ENCODE results near the gene KDR.

Gene KDR

GRCh38 chr4:55122235-55122634, 3.2 kb downstream of the KDR start:
- DNase-seq, result no peak
- Histone ChIP-seq H3K4me3 (ENCODE audit: low read depth, low read length) (no peak overlapping the region), H3K36me3 (replicated peaks) (no peaks in the 10 kb centered on the region), H3K27me3 (replicated peaks) (no peaks in the 10 kb centered on the region), H3K27ac (no peak overlapping the region)
- TF ChIP-seq, protein P1, sequence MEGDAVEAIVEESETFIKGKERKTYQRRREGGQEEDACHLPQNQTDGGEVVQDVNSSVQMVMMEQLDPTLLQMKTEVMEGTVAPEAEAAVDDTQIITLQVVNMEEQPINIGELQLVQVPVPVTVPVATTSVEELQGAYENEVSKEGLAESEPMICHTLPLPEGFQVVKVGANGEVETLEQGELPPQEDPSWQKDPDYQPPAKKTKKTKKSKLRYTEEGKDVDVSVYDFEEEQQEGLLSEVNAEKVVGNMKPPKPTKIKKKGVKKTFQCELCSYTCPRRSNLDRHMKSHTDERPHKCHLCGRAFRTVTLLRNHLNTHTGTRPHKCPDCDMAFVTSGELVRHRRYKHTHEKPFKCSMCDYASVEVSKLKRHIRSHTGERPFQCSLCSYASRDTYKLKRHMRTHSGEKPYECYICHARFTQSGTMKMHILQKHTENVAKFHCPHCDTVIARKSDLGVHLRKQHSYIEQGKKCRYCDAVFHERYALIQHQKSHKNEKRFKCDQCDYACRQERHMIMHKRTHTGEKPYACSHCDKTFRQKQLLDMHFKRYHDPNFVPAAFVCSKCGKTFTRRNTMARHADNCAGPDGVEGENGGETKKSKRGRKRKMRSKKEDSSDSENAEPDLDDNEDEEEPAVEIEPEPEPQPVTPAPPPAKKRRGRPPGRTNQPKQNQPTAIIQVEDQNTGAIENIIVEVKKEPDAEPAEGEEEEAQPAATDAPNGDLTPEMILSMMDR (IDR thresholded peaks at IDR 0.05; ENCODE audit: low read depth, low read length, missing control alignments), result no peak
- in situ Hi-C loops (cut with HindIII; ENCODE audit: low pct_ligation_motif_present, low sequenced_read_pairs), result no loop called here

DNA sequence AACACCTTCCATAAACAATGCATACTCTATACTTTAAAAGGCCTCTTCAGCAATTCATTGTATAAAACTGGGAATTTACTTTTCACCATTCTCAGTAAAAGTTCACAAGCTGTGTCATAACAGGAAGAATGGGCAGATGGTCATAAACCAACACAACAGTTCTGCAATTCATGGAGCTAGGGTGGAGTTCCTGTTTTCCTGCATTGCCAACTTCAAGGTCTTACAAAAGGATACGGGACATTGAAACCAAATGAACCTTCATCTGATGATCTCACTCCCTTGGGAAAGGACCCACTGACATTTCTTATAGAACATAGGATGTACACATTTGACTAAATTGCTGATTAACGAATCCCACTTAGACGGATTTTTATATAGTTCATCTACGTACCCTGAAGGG, 4.1 kb downstream of the KDR start:
- Histone ChIP-seq H3K4me3 (ENCODE audit: low read depth, low read length) (no peak overlapping the region), H3K27me3 (replicated peaks) (no peaks in the 10 kb centered on the region), H3K36me3 (replicated peaks) (no peaks in the 10 kb centered on the region), H3K27ac (no peak overlapping the region)
- TF ChIP-seq, protein P1 (IDR thresholded peaks at IDR 0.05; ENCODE audit: low read depth, low read length, missing control alignments), result no peak
- in situ Hi-C loops (cut with HindIII; ENCODE audit: low pct_ligation_motif_present, low sequenced_read_pairs), result no loop called here
- no peak for DNase-seq

DNA sequence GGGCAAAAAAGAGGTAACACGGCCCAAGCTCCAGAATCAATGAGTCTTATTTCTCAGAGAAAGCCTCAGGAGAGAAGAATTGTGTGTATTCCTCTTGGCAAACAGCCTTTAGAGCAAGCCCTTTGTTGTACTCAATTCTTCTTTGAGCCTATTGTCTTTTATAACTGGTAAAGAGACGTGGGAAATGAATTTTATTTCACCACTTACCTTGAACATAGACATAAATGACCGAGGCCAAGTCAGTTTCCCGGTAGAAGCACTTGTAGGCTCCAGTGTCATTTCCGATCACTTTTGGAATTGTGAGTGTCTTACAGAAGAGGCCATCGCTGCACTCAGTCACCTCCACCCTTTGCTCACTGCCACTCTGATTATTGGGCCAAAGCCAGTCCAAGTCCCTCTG, 7.0 kb downstream of the KDR start:
- Histone ChIP-seq H3K36me3 (replicated peaks) (no peaks in the 10 kb centered on the region), H3K27ac (no peak overlapping the region), H3K4me3 (ENCODE audit: low read depth, low read length) (no peak overlapping the region), H3K27me3 (replicated peaks) (no peaks in the 10 kb centered on the region)
- in situ Hi-C loops (cut with HindIII; ENCODE audit: low pct_ligation_motif_present, low sequenced_read_pairs), result no loop called here
- TF ChIP-seq, protein P1 (IDR thresholded peaks at IDR 0.05; ENCODE audit: low read depth, low read length, missing control alignments), result no peak
- DNase-seq, result no peak

DNA sequence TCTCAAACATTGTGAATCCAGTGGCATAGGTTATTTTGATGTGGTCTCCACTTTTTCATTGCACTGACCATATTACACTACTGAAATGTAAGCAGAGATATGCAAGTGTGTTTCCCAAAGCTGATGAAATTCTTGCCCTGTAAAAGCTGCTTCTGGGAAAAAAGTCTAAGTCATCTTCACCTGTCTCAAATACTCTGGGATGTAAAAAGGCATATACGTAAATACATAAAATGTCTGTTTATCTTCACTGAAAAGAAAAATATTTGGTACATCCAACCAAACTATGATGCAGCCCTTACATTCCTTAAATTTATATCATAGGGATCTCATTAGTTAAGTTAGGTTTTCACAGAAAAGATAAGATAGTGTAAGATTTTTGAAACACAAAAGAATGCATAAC, 7.9 kb downstream of the KDR start:
- no peaks in the 10 kb centered on the region for H3K36me3 ChIP-seq (replicated peaks)
- H3K27me3 ChIP-seq (replicated peaks), result no peaks in the 10 kb centered on the region
- no peak overlapping the region for H3K4me3 ChIP-seq (ENCODE audit: low read depth, low read length)
- no peak for DNase-seq
- peak overlapping the region; percentile 41 for H3K27ac ChIP-seq
- in situ Hi-C loops (cut with HindIII; ENCODE audit: low pct_ligation_motif_present, low sequenced_read_pairs), result no loop called here
- TF ChIP-seq, protein P1 (IDR thresholded peaks at IDR 0.05; ENCODE audit: low read depth, low read length, missing control alignments), result no peak

DNA sequence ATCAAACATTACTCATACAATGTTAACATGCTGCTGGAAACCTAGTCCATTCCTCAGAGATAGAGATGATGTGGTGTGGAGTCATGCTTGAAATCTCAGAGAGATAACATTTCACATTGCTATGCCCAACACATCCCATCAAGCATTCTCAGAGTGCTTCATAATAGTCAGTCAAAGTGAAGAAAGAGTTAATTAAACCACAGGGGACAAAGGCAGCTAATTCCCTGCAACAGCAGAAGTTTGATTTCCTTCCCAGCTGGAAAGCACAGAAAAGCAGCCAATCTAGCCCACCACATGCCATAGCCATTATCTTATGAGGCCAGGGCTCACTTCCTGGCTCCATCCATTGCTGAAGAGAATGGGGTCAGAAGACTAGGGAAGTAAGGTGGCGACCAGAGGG, 8.9 kb downstream of the KDR start:
- Histone ChIP-seq H3K27me3 (replicated peaks) (no peaks in the 10 kb centered on the region), H3K4me3 (ENCODE audit: low read depth, low read length) (no peak overlapping the region), H3K27ac (peak overlapping the region; percentile 41), H3K36me3 (replicated peaks) (no peaks in the 10 kb centered on the region)
- in situ Hi-C loops (cut with HindIII; ENCODE audit: low pct_ligation_motif_present, low sequenced_read_pairs), result no loop called here
- DNase-seq, result peak; percentile 81
- TF ChIP-seq, protein P1 (IDR thresholded peaks at IDR 0.05; ENCODE audit: low read depth, low read length, missing control alignments), result no peak

- TF ChIP-seq, protein P1 (IDR thresholded peaks at IDR 0.05; ENCODE audit: low read depth, low read length, missing control alignments), result no peak
- Histone ChIP-seq H3K4me3 (ENCODE audit: low read depth, low read length) (no peak overlapping the region), H3K36me3 (replicated peaks) (peaks cover 2% of the 10 kb centered on the region), H3K27ac (no peak overlapping the region), H3K27me3 (replicated peaks) (no peaks in the 10 kb centered on the region)
- in situ Hi-C loops (cut with HindIII; ENCODE audit: low pct_ligation_motif_present, low sequenced_read_pairs), result no loop called here
- no peak for DNase-seq
Measured at GRCh38 chr4:55111601-55112000, 13.8 kb downstream of the KDR start.

All from brain microvascular endothelial cell (primary cell).